OCI-LY3 (cell line): ENCODE data around the gene ZNF175.

Experiments used
- H2AFZ ChIP-seq: fragments of 200-600, 300-600 bp; shearing (Covaris generic); 2 replicates; pipeline ENCODE4 v1.6.0; 2014; ENCODE audit warnings: antibody characterized with exemption, low read depth, low read length
- H3K27ac ChIP-seq: fragments of 200-600, 300-600 bp; sonication (generic); 2 replicates; pipeline ENCODE4 v1.5.1; 2014; ENCODE audit warnings: mild to moderate bottlenecking, low read length, moderate library complexity, mixed read lengths
- H3K27me3 ChIP-seq: fragments of 200-600, 300-600 bp; sonication (generic); 2 replicates; pipeline ENCODE4 v1.6.1; 2014; ENCODE audit warnings: low read depth, low read length, mixed read lengths
- H3K36me3 ChIP-seq: fragments of 200-600, 300-600 bp; sonication (generic); replicated peaks from 2 replicates; pipeline ENCODE3; 2014; ENCODE audit warnings: low read depth, low read length, mixed read lengths
- H3K4me1 ChIP-seq: fragments of 300-600, 200-600 bp; sonication (generic); 2 replicates; pipeline ENCODE4 v1.6.1; 2014; ENCODE audit warnings: low read length, mixed read lengths
- H3K4me2 ChIP-seq: fragments of 200-600, 300-600 bp; sonication (generic); 2 replicates; pipeline ENCODE4 v1.6.1; 2014; ENCODE audit warnings: low read length, mixed read lengths
- H3K4me3 ChIP-seq: fragments of 300-600, 200-600 bp; sonication (generic); 2 replicates; pipeline ENCODE4 v1.5.1; 2014; ENCODE audit warnings: antibody characterized with exemption, mild to moderate bottlenecking, low read length, moderate library complexity
- H3K79me2 ChIP-seq: fragments of 300-600, 200-600 bp; shearing (Covaris generic); 2 replicates; pipeline ENCODE4 v1.6.1; 2014; ENCODE audit warnings: mild to moderate bottlenecking, low read length, mixed read lengths
- H3K9ac ChIP-seq: fragments of 300-600, 200-600 bp; shearing (Covaris generic); 2 replicates; pipeline ENCODE4 v1.6.0; 2014; ENCODE audit warnings: mild to moderate bottlenecking, low read length, moderate library complexity
- H3K9me3 ChIP-seq: fragments of 200-600, 300-600 bp; shearing (Covaris generic); 2 replicates; pipeline ENCODE4 v1.6.1; 2014; ENCODE audit warnings: low read length, mixed read lengths; ENCODE audit not compliant: insufficient read depth
- H4K20me1 ChIP-seq: fragments of 200-600, 300-600 bp; sonication (generic); 2 replicates; pipeline ENCODE4 v1.6.1; 2016; ENCODE audit warnings: low read length, mixed read lengths; ENCODE audit not compliant: insufficient read depth
- EZH2phosphoT487 ChIP-seq: fragments of 200-600 bp; shearing (Covaris generic); IDR thresholded peaks from 2 replicates; pipeline ENCODE4 v1.6.1; 2018; ENCODE audit warnings: antibody characterized with exemption, mixed run types, low read depth
- TF ChIP-seq, protein P1 (sequence below): fragments of 200-600, 300-600 bp; sonication (generic); IDR thresholded peaks from 2 replicates; pipeline ENCODE4 v1.5.1; 2014; ENCODE audit warnings: antibody characterized with exemption, low read length, low read depth

Gene ZNF175

DNA sequence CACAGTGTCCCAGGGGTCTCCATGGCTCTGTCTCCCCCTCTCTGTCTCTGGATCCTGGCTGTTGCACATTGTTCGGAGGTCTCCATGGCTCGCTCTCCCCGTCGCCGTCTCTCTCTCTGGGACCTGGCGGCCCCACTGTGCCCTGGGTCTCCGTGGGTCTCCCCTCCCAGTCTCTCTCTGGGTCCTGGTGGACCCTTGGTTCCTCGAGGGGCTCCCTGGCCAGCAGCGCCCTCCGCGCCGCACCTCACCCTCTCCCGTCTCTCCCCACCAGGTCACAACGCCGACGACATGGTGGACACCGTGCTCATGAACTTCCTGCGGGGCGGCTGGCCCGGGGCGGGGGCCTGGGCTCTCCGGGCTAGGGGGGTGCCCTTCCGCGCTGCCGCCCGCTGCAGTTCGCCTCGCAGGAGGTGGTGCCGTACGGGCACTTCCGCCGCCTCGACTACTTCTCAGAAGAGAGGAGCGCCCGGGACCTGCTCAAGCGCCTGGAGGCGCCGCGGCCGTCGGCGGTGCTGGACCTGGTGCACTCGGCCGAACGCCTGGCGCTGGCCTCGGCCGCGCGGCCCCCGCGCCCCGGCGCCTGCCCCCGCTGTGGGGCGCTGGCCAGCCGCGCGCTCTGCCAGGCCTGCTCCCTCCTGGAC lies 30.0 kb downstream of the ZNF175 start:
- Histone ChIP-seq H3K79me2 (no peaks in the 10 kb centered on the region), H4K20me1 (no peaks in the 10 kb centered on the region), H2AFZ (no peak overlapping the region), H3K9ac (no peak overlapping the region), H3K27me3 (peaks cover 16% of the 10 kb centered on the region), H3K4me2 (no peak overlapping the region), H3K9me3 (no peaks in the 10 kb centered on the region), H3K27ac (no peak overlapping the region), H3K36me3 (peaks cover 5% of the 10 kb centered on the region), H3K4me1 (peaks cover 25% of the 10 kb centered on the region), H3K4me3 (no peak overlapping the region)
- TF ChIP-seq, protein P1, sequence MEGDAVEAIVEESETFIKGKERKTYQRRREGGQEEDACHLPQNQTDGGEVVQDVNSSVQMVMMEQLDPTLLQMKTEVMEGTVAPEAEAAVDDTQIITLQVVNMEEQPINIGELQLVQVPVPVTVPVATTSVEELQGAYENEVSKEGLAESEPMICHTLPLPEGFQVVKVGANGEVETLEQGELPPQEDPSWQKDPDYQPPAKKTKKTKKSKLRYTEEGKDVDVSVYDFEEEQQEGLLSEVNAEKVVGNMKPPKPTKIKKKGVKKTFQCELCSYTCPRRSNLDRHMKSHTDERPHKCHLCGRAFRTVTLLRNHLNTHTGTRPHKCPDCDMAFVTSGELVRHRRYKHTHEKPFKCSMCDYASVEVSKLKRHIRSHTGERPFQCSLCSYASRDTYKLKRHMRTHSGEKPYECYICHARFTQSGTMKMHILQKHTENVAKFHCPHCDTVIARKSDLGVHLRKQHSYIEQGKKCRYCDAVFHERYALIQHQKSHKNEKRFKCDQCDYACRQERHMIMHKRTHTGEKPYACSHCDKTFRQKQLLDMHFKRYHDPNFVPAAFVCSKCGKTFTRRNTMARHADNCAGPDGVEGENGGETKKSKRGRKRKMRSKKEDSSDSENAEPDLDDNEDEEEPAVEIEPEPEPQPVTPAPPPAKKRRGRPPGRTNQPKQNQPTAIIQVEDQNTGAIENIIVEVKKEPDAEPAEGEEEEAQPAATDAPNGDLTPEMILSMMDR, result no peak
- no peak for TF ChIP-seq EZH2phosphoT487

DNA sequence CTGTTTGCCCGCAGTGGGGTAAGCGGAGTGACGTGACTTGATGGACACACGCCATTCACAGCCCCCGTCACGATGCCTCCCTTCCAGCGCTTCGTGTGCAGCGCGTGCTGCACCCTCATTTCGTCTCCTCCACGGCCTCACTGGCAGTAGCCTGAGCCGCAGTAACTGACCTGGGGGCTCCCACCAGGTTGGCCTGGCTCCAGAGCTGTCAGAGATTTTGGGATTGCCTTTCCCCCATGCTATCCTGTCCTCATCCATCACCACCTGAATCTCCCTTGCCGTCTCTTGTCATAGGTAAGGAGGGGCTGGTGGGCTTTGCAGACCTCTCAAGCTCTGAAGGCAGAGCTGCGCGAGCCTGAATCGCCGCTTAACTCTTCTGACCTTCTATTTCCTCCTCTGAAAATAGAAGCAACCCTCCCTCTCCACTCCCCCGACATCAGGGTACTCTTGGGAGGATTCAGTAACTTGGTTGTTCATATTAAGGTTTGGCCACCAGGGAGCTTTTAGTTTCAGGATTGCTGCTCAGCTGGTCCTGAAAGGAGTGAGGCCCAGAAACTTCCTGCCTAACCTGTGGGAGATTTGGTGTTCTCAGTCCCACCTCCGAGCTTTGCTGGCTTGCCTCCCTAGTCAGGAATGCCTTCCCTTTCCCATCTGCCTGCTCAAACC lies 31.2 kb downstream of the ZNF175 start:
- H2AFZ ChIP-seq, result no peak overlapping the region
- peak overlapping the region; percentile 13; the same call in 1 of the 2 replicates for H3K4me2 ChIP-seq
- no peak overlapping the region for H3K9ac ChIP-seq
- H3K27ac ChIP-seq, result no peak overlapping the region
- H3K4me1 ChIP-seq, result peaks cover 36% of the 10 kb centered on the region
- H3K79me2 ChIP-seq, result no peaks in the 10 kb centered on the region
- H3K4me3 ChIP-seq, result no peak overlapping the region
- peaks cover 16% of the 10 kb centered on the region for H3K27me3 ChIP-seq
- TF ChIP-seq, protein P1, result no peak
- TF ChIP-seq EZH2phosphoT487, result no peak
- H3K36me3 ChIP-seq, result peaks cover 7% of the 10 kb centered on the region
- no peaks in the 10 kb centered on the region for H4K20me1 ChIP-seq
- no peaks in the 10 kb centered on the region for H3K9me3 ChIP-seq

DNA sequence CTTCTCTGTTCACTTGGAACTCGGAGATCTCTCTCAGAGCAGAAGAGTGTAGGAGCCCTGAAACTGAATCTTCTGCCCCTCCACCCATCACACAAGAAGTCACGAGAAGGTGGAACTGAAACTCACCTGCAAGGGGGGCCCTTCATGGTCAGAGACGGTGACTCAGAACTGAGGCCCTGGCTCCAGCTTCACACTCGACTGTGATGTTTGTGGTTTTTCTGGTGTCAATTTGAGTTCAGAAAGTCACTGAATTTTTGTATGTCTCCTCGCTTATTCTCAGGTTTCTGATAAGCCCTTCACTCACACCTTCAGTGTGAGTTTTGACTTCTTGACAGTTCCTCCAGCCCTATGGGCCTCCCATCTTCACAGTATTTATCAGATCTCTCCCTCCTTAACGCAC lies 36.0 kb downstream of the ZNF175 start:
- peak overlapping the region; percentile 44 for H3K9ac ChIP-seq
- TF ChIP-seq, protein P1, result no peak
- TF ChIP-seq EZH2phosphoT487, result peak; percentile 97
- peak overlapping the region; percentile 61 for H3K4me3 ChIP-seq
- H3K4me1 ChIP-seq, result peaks cover 60% of the 10 kb centered on the region
- 0 out of 2 replicates have a peak, but pooled peaks cover under 1% of the 10 kb centered on the region for H3K9me3 ChIP-seq
- peak overlapping the region; percentile 89 for H3K4me2 ChIP-seq
- no peaks in the 10 kb centered on the region for H4K20me1 ChIP-seq
- no peaks in the 10 kb centered on the region for H3K79me2 ChIP-seq
- H2AFZ ChIP-seq, result no peak overlapping the region
- H3K27ac ChIP-seq, result peak overlapping the region; percentile 91
- peaks cover 48% of the 10 kb centered on the region for H3K27me3 ChIP-seq
- H3K36me3 ChIP-seq, result peaks cover 10% of the 10 kb centered on the region

DNA sequence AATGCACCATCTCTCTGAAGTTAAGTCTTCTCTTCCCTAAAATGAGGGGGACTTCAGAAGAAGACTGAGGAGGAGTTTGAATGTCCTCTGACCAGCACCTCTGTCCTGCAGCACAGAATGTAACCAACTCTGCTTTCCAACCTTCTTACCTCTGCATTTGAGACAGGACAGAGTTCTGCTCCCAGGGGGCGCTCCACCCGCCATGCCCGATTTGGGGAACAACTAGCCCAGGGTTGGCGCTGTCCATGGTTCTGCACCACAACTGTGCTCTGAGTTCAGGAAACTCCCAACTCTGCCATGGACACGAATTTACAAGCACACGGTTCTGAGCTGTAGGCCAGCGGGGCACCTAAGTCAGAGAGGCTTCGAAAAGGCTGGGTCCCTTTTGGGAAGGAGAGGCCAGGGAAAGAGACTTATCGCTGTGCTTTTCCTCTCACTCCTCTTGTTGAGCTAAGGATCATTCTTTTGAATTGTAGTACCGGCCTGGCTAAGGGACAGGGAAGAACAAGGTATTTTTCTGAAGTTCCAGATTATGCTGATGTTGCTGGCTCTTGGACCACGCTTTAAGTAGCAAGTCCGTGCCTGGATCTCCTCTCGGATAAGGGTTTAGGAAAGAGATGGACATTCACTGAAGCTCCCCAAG lies 37.0 kb downstream of the ZNF175 start:
- peaks cover 10% of the 10 kb centered on the region; the same call in 1 of the 2 replicates for H3K9me3 ChIP-seq
- H3K4me2 ChIP-seq, result peak overlapping the region; percentile 89
- H3K36me3 ChIP-seq, result peaks cover 20% of the 10 kb centered on the region
- H3K9ac ChIP-seq, result peak overlapping the region; percentile 43; the same call in 1 of the 2 replicates
- H3K79me2 ChIP-seq, result no peaks in the 10 kb centered on the region
- H2AFZ ChIP-seq, result no peak overlapping the region
- peak overlapping the region; percentile 91 for H3K27ac ChIP-seq
- H3K4me3 ChIP-seq, result peak overlapping the region; percentile 56; the same call in 1 of the 2 replicates
- peaks cover 57% of the 10 kb centered on the region for H3K27me3 ChIP-seq
- H4K20me1 ChIP-seq, result no peaks in the 10 kb centered on the region
- peaks cover 52% of the 10 kb centered on the region for H3K4me1 ChIP-seq
- TF ChIP-seq, protein P1, result peak; percentile 98
- TF ChIP-seq EZH2phosphoT487, result no peak
